ENCODE data around the gene CNTNAP2.

The CNTNAP2 gene

GRCh38 chr7:148380596-148381419 is 2264.2 kb downstream of the CNTNAP2 start:
- no peak for TF ChIP-seq JUND (IDR thresholded peaks at IDR 0.05; ENCODE audit: low read depth)
- in situ Hi-C loops (cut with HindIII; ENCODE audit: low pct_unique_long_range_greater_than_20kb, low sequenced_read_pairs), result no loop called here
- no peak for DNase-seq (ENCODE audit: low read depth in 1 of 2, low spot score in 1 of 2)

DNA sequence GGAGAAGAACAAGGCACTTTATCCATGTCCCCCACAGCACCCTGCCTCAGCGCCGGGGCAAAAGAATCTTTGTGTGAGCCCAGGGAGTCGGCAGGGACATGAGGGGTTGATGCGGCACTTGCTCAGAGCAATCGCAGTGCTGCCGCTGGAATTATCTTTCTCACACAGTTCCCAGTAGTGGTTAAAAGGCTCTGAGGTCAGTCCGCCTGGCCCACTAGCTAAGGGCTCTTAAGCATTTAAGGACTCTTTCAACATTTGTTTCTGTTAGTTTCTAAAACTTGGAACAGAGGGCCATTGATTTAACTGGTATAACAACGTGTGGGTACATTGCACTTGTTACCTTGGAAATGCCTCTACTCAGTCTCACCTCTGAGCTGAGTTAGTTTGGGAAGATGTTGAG is 2266.0 kb downstream of the CNTNAP2 start:
- TF ChIP-seq JUND (IDR thresholded peaks at IDR 0.05; ENCODE audit: low read depth), result no peak
- no peak for DNase-seq (ENCODE audit: low read depth in 1 of 2, low spot score in 1 of 2)

DNA sequence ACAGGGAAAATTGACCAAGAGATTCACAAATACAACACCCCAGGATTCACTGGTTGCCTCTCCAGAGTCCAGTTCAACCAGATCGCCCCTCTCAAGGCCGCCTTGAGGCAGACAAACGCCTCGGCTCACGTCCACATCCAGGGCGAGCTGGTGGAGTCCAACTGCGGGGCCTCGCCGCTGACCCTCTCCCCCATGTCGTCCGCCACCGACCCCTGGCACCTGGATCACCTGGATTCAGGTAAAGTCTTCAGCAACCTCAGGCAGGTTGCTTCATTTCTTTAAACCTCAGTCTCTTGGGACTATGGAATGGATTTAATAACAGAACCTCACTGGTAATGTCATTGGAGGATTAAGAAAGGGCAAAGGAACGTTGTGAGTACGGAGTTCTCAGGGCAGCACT is 2267.1 kb downstream of the CNTNAP2 start:
- in situ Hi-C loops (cut with HindIII; ENCODE audit: low pct_unique_long_range_greater_than_20kb, low sequenced_read_pairs), result no loop called here
- DNase-seq (ENCODE audit: low read depth in 1 of 2, low spot score in 1 of 2), result no peak
- TF ChIP-seq JUND (IDR thresholded peaks at IDR 0.05; ENCODE audit: low read depth), result no peak

More for the DNA sequence above, 2266.0 kb downstream of the CNTNAP2 start:
- in situ Hi-C loops (cut with HindIII; ENCODE audit: low pct_unique_long_range_greater_than_20kb, low sequenced_read_pairs), result no loop called here

- DNase-seq (ENCODE audit: low read depth in 1 of 2, low spot score in 1 of 2), result peak in 1 of 2 experiments; percentile 43
- in situ Hi-C loops (cut with HindIII; ENCODE audit: low pct_unique_long_range_greater_than_20kb, low sequenced_read_pairs), result no loop called here
- TF ChIP-seq JUND (IDR thresholded peaks at IDR 0.05; ENCODE audit: low read depth), result no peak
Measured at GRCh38 chr7:148385009-148385682, 2268.5 kb downstream of the CNTNAP2 start.

DNA sequence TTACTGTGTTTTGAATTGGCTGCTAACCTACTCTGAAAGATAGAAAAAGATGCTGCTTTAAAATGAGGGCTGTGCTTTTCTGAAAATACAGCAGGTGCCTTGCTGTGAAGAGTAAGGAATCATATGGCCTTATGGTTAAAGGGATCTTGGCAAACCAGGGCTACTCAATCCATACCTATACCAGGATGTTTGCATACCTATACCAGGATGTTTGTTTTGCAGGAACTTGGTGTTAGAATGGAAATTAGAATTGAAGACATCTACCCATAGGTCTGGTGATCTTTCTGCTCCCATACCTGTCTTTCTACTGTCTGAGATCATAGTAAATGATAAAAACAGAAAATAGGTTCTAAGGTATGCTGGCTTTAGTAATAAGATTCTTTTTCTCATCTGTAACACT is 2273.8 kb downstream of the CNTNAP2 start:
- peak in 1 of 2 experiments; percentile 67 for DNase-seq (ENCODE audit: low read depth in 1 of 2, low spot score in 1 of 2)
- in situ Hi-C loops (cut with HindIII; ENCODE audit: low pct_unique_long_range_greater_than_20kb, low sequenced_read_pairs), result no loop called here
- no peak for TF ChIP-seq JUND (IDR thresholded peaks at IDR 0.05; ENCODE audit: low read depth)

- in situ Hi-C loops (cut with HindIII; ENCODE audit: low pct_unique_long_range_greater_than_20kb, low sequenced_read_pairs), result no loop called here
- no peak for DNase-seq (ENCODE audit: low read depth in 1 of 2, low spot score in 1 of 2)
- no peak for TF ChIP-seq JUND (IDR thresholded peaks at IDR 0.05; ENCODE audit: low read depth)
Measured at GRCh38 chr7:148391591-148391990, 2275.0 kb downstream of the CNTNAP2 start.

DNA sequence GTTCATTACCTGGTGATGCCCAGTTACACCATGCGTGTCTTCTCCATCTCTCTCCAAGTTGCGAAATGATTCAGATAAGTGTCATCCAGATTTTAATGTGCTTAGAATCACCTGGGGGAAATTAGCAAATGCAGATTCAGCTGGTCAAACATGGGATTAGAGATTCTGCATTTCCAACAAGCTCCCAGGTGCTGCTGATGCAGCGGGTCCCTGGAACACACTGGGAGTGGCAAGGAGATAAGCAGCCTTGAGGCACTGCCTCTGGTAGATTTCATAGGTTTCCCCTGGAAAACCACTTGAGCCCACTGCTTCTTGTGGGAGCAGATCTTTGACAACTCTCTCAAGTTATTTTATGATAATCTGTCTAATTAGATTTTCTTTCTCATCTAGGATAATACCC is 2278.0 kb downstream of the CNTNAP2 start:
- in situ Hi-C loops (cut with HindIII; ENCODE audit: low pct_unique_long_range_greater_than_20kb, low sequenced_read_pairs), result no loop called here
- TF ChIP-seq JUND (IDR thresholded peaks at IDR 0.05; ENCODE audit: low read depth), result no peak
- no peak for DNase-seq (ENCODE audit: low read depth in 1 of 2, low spot score in 1 of 2)

- no peak for TF ChIP-seq JUND (IDR thresholded peaks at IDR 0.05; ENCODE audit: low read depth)
- in situ Hi-C loops (cut with HindIII; ENCODE audit: low pct_unique_long_range_greater_than_20kb, low sequenced_read_pairs), result no loop called here
- no peak for DNase-seq (ENCODE audit: low read depth in 1 of 2, low spot score in 1 of 2)
Measured at GRCh38 chr7:148395352-148395811, 2278.8 kb downstream of the CNTNAP2 start.

DNA sequence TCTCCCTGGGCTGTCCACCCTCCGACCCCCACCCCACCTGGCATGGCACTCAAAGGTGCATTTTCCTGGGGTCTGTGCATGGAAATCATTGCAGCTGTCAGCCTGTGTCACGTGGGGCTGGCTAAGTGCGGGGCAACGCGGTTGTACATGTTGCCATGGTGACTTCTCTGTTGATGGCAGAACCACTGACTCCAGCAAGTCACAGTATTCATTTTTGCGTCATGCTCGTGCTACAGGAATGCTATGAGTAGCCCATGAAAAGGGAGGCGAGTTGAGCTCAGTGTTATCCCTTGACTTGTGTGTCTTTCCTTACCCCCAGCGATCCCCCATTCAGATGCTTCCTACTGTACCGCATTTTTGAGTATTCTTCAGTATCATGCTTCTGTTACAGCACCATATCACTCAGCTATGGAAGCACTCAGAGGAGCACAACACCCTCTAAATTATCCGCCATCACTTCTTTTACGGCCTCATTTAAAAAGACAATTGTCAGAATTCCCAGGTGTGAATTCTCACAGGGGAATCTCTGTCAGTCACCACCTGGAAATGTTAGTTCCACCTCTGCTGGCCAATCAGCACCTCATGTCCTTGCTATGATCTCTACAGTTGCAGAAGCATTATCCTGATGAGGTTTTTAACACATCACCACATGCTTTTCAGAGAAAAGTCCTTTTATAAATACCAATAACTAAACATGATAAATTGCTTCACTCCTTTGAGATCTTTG is 2279.6 kb downstream of the CNTNAP2 start:
- TF ChIP-seq JUND (IDR thresholded peaks at IDR 0.05; ENCODE audit: low read depth), result no peak
- in situ Hi-C loops (cut with HindIII; ENCODE audit: low pct_unique_long_range_greater_than_20kb, low sequenced_read_pairs), result no loop called here
- DNase-seq (ENCODE audit: low read depth in 1 of 2, low spot score in 1 of 2), result no peak

DNA sequence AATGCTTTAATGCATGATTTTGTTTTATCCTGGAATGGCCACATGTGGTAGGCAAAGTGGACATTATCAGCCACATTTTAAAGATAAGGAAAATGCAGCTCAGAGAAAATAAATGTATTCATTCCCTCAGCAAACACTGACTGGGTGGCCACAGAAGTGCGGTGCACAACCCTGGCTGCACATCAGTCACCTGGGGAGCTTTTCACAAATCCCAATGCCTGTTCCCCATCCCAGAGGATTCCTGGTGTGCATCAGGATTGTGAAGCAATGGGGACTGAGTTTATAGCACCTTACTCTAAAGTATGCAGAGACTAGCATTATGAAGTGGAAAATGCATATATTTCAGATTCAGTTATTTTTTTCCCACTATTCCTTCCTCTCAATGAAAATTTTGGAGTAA is 2280.5 kb downstream of the CNTNAP2 start:
- no peak for TF ChIP-seq JUND (IDR thresholded peaks at IDR 0.05; ENCODE audit: low read depth)
- in situ Hi-C loops (cut with HindIII; ENCODE audit: low pct_unique_long_range_greater_than_20kb, low sequenced_read_pairs), result no loop called here
- DNase-seq (ENCODE audit: low read depth in 1 of 2, low spot score in 1 of 2), result no peak

DNA sequence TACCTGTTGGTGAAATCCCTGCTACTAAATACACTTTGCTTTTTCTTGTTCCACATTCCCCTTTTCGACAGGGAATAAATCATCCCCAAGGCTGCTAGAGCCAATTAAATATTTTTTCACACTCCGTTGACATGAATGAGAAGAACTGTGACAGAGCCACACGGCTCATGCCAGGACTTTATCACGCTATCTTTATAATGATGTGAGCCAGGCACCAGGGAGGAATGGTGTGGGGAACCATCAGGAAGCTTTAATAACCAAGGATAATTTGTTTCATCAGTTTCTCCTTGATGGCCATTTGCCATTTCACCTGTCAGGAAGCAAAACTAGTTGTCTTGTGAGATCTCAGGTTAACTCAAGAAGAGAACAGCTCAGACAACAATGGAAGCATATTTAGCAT is 2280.9 kb downstream of the CNTNAP2 start:
- DNase-seq (ENCODE audit: low read depth in 1 of 2, low spot score in 1 of 2), result no peak
- no peak for TF ChIP-seq JUND (IDR thresholded peaks at IDR 0.05; ENCODE audit: low read depth)
- in situ Hi-C loops (cut with HindIII; ENCODE audit: low pct_unique_long_range_greater_than_20kb, low sequenced_read_pairs), result no loop called here

- in situ Hi-C loops (cut with HindIII; ENCODE audit: low pct_unique_long_range_greater_than_20kb, low sequenced_read_pairs), result no loop called here
- DNase-seq (ENCODE audit: low read depth in 1 of 2, low spot score in 1 of 2), result no peak
- TF ChIP-seq JUND (IDR thresholded peaks at IDR 0.05; ENCODE audit: low read depth), result no peak
Measured at GRCh38 chr7:148397985-148398384, 2281.4 kb downstream of the CNTNAP2 start.

Measured in T47D (cell line).